Measurements from ENCODE around the gene CDH5. TPM values are rescaled to one million over a fixed set of nuclear protein-coding genes. Genes with fewer than 3 reads are reported as not detected.

CDH5 gene
- total RNA-seq, 1 experiment from 2014 or later, result 0.28 TPM

GRCh38 chr16:66364117-66364958 lies 2.2 kb upstream of the CDH5 start:
- Mint-ChIP-seq H3K4me3 (no peak overlapping the region), H3K4me1 (peaks cover 50% of the 10 kb centered on the region), H3K9me3 (no peaks in the 10 kb centered on the region), H3K27ac (0 out of 2 replicates have a peak overlapping the region, but pooled peaks have one; percentile 5), H3K27me3 (ENCODE audit: low read depth) (no peaks in the 10 kb centered on the region; the same call in none of the 2 replicates), H3K36me3 (no peaks in the 10 kb centered on the region)
- no peak for DNase-seq (ENCODE audit: low spot score)
- ChIA-PET CTCF (interaction anchor here (1.7 to 2.8 kb wide), 2 partner anchors 21 to 151 kb away, joined by 6 to 18 read pairs; no protein-coding TSS in a partner anchor), POLR2A (interaction anchor here (0.7 to 0.9 kb wide), 2 partner anchors 84 to 161 kb away, joined by 3 to 5 read pairs; no protein-coding TSS in a partner anchor)
- no peak for ATAC-seq
- TF ChIP-seq PRDM15 (CRISPR knock-in tag; IDR thresholded peaks at IDR 0.05) (no peak), ZNF263 (CRISPR knock-in tag; IDR thresholded peaks at IDR 0.05; ENCODE audit: low read depth) (peak; percentile 50; the same call in 1 of the 2 replicates), FOXK1 (CRISPR knock-in tag; IDR thresholded peaks at IDR 0.05) (no peak), ZNF416 (CRISPR knock-in tag; IDR thresholded peaks at IDR 0.05) (no peak)

DNA sequence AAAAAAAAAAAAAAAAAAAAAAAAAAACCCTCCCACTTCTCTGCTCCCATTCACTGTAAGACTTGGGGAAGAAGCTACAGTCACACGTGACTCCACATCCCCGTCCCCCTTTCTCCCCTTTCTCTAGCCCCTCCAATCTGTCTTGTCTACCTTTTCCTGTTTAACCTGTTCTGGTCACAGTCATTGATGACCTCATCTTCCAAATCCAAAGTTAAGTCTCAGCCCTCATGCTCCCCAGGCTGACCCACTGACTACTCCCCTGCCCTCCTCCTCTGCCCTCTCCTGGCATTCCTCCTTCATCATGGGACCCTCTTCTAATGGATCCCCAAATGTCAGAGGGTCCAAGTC lies 1.6 kb upstream of the CDH5 start:
- Mint-ChIP-seq H3K27me3 (ENCODE audit: low read depth) (no peaks in the 10 kb centered on the region; the same call in none of the 2 replicates), H3K4me1 (peaks cover 47% of the 10 kb centered on the region), H3K4me3 (no peak overlapping the region), H3K36me3 (no peaks in the 10 kb centered on the region), H3K27ac (no peak overlapping the region), H3K9me3 (no peaks in the 10 kb centered on the region)
- ATAC-seq, result no peak
- no peak for DNase-seq (ENCODE audit: low spot score)
- ChIA-PET POLR2A (interaction anchor here (0.7 to 0.9 kb wide), 2 partner anchors 84 to 161 kb away, joined by 3 to 5 read pairs; no protein-coding TSS in a partner anchor), CTCF (interaction anchor here (1.7 to 2.8 kb wide), 2 partner anchors 22 to 151 kb away, joined by 6 to 18 read pairs; no protein-coding TSS in a partner anchor)
- no peak for TF ChIP-seq NFATC4 (CRISPR knock-in tag; IDR thresholded peaks at IDR 0.05)
- no peak for TF ChIP-seq CTCF (IDR thresholded peaks at IDR 0.05)
- TF ChIP-seq NFE2L1 (CRISPR knock-in tag; IDR thresholded peaks at IDR 0.05), result no peak
- TF ChIP-seq, protein P1, sequence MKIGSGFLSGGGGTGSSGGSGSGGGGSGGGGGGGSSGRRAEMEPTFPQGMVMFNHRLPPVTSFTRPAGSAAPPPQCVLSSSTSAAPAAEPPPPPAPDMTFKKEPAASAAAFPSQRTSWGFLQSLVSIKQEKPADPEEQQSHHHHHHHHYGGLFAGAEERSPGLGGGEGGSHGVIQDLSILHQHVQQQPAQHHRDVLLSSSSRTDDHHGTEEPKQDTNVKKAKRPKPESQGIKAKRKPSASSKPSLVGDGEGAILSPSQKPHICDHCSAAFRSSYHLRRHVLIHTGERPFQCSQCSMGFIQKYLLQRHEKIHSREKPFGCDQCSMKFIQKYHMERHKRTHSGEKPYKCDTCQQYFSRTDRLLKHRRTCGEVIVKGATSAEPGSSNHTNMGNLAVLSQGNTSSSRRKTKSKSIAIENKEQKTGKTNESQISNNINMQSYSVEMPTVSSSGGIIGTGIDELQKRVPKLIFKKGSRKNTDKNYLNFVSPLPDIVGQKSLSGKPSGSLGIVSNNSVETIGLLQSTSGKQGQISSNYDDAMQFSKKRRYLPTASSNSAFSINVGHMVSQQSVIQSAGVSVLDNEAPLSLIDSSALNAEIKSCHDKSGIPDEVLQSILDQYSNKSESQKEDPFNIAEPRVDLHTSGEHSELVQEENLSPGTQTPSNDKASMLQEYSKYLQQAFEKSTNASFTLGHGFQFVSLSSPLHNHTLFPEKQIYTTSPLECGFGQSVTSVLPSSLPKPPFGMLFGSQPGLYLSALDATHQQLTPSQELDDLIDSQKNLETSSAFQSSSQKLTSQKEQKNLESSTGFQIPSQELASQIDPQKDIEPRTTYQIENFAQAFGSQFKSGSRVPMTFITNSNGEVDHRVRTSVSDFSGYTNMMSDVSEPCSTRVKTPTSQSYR (CRISPR knock-in tag; IDR thresholded peaks at IDR 0.05), result no peak

DNA sequence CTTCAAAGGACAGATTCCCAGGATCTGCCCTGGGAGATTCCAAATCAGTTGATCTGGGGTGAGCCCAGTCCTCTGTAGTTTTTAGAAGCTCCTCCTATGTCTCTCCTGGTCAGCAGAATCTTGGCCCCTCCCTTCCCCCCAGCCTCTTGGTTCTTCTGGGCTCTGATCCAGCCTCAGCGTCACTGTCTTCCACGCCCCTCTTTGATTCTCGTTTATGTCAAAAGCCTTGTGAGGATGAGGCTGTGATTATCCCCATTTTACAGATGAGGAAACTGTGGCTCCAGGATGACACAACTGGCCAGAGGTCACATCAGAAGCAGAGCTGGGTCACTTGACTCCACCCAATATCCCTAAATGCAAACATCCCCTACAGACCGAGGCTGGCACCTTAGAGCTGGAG lies 840 bp upstream of the CDH5 start:
- no peaks in the 10 kb centered on the region for H3K36me3 Mint-ChIP-seq
- POLR2A ChIA-PET, result no interaction called here
- no peak overlapping the region for H3K27ac Mint-ChIP-seq
- peaks cover 47% of the 10 kb centered on the region for H3K4me1 Mint-ChIP-seq
- H3K9me3 Mint-ChIP-seq, result no peaks in the 10 kb centered on the region
- H3K4me3 Mint-ChIP-seq, result no peak overlapping the region
- CTCF ChIA-PET, result interaction anchor here (1.3 to 2.8 kb wide), 4 partner anchors 8 to 150 kb away, joined by 4 to 18 read pairs (median 7); no protein-coding TSS in a partner anchor
- no peaks in the 10 kb centered on the region; the same call in none of the 2 replicates for H3K27me3 Mint-ChIP-seq (ENCODE audit: low read depth)
- ATAC-seq (no peak), DNase-seq (ENCODE audit: low spot score) (no peak)
- TF ChIP-seq EMX1 (CRISPR knock-in tag; IDR thresholded peaks at IDR 0.05) (no peak), NR1H2 (CRISPR knock-in tag; IDR thresholded peaks at IDR 0.05) (no peak), ATF3 (CRISPR knock-in tag; conservative IDR thresholded peaks at IDR 0.05) (no peak), NFATC4 (CRISPR knock-in tag; IDR thresholded peaks at IDR 0.05) (no peak), USF1 (CRISPR knock-in tag; IDR thresholded peaks at IDR 0.05) (no peak), NFYB (CRISPR knock-in tag; conservative IDR thresholded peaks at IDR 0.05; ENCODE audit: low read depth) (no peak), ZNF317 (CRISPR knock-in tag; IDR thresholded peaks at IDR 0.05; ENCODE audit: borderline replicate concordance, low read depth) (no peak), PRRX2 (CRISPR knock-in tag; IDR thresholded peaks at IDR 0.05) (no peak), JUN (CRISPR knock-in tag; IDR thresholded peaks at IDR 0.05) (no peak)
- TF ChIP-seq, protein P2, sequence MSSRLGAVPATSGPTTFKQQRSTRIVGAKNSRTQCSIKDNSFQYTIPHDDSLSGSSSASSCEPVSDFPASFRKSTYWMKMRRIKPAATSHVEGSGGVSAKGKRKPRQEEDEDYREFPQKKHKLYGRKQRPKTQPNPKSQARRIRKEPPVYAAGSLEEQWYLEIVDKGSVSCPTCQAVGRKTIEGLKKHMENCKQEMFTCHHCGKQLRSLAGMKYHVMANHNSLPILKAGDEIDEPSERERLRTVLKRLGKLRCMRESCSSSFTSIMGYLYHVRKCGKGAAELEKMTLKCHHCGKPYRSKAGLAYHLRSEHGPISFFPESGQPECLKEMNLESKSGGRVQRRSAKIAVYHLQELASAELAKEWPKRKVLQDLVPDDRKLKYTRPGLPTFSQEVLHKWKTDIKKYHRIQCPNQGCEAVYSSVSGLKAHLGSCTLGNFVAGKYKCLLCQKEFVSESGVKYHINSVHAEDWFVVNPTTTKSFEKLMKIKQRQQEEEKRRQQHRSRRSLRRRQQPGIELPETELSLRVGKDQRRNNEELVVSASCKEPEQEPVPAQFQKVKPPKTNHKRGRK (CRISPR knock-in tag; IDR thresholded peaks at IDR 0.05; ENCODE audit: borderline replicate concordance), result no peak

Measured in WTC11 (cell line).